Measurements from ENCODE around the gene PRM1. TPM values are rescaled to one million over a fixed set of nuclear protein-coding genes. Genes with fewer than 3 reads are reported as not detected.

The PRM1 gene
- total RNA-seq, 1 donor from 2014 or later: not detected

- Histone ChIP-seq H3K4me3 (ENCODE audit: low read length in 3 of 3) (no peak overlapping the region), H3K27ac (ENCODE audit: low read depth, low read length) (no peak overlapping the region), H3K9me3 (ENCODE audit: control insufficient read depth in 3 of 3, low read length in 3 of 3) (no peaks in the 10 kb centered on the region), H3K9ac (ENCODE audit: low read depth in 1 of 3, low read length in 3 of 3) (no peak overlapping the region), H3K36me3 (ENCODE audit: control insufficient read depth in 3 of 3, insufficient read depth in 3 of 3, low read length in 3 of 3) (no peaks in the 10 kb centered on the region), H3K27me3 (ENCODE audit: control insufficient read depth in 3 of 3, insufficient read depth in 3 of 3, low read length in 3 of 3) (peaks cover 0 to 7% (median 0%) of the 10 kb centered on the region in 3 donors), H3K4me1 (ENCODE audit: control insufficient read depth in 3 of 3, insufficient read depth in 3 of 3, low read length in 3 of 3) (peaks cover 0 to 5% (median 0%) of the 10 kb centered on the region in 3 donors)
Observed at GRCh38 chr16:11314309-11314894, 33.3 kb upstream of the PRM1 start.

GRCh38 chr16:11313493-11314308 lies 32.6 kb upstream of the PRM1 start:
- Histone ChIP-seq H3K27ac (ENCODE audit: low read depth, low read length) (no peak overlapping the region), H3K9ac (ENCODE audit: low read depth in 1 of 3, low read length in 3 of 3) (no peak overlapping the region), H3K9me3 (ENCODE audit: control insufficient read depth in 3 of 3, low read length in 3 of 3) (no peaks in the 10 kb centered on the region), H3K4me1 (ENCODE audit: control insufficient read depth in 3 of 3, insufficient read depth in 3 of 3, low read length in 3 of 3) (peaks cover 0 to 5% (median 0%) of the 10 kb centered on the region in 3 donors), H3K36me3 (ENCODE audit: control insufficient read depth in 3 of 3, insufficient read depth in 3 of 3, low read length in 3 of 3) (no peaks in the 10 kb centered on the region), H3K4me3 (ENCODE audit: low read length in 3 of 3) (no peak overlapping the region), H3K27me3 (ENCODE audit: control insufficient read depth in 3 of 3, insufficient read depth in 3 of 3, low read length in 3 of 3) (peaks cover 0 to 7% (median 1%) of the 10 kb centered on the region in 3 donors)

- no peak overlapping the region for H3K4me3 ChIP-seq (ENCODE audit: low read length in 3 of 3)
- H3K9ac ChIP-seq (ENCODE audit: low read depth in 1 of 3, low read length in 3 of 3): no peak overlapping the region
- no peaks in the 10 kb centered on the region for H3K9me3 ChIP-seq (ENCODE audit: control insufficient read depth in 3 of 3, low read length in 3 of 3)
- peaks cover 0 to 7% (median 6%) of the 10 kb centered on the region in 3 donors for H3K27me3 ChIP-seq (ENCODE audit: control insufficient read depth in 3 of 3, insufficient read depth in 3 of 3, low read length in 3 of 3)
- H3K27ac ChIP-seq (ENCODE audit: low read depth, low read length): no peak overlapping the region
- no peaks in the 10 kb centered on the region for H3K36me3 ChIP-seq (ENCODE audit: control insufficient read depth in 3 of 3, insufficient read depth in 3 of 3, low read length in 3 of 3)
- peaks cover 0 to 5% (median 0%) of the 10 kb centered on the region in 3 donors for H3K4me1 ChIP-seq (ENCODE audit: control insufficient read depth in 3 of 3, insufficient read depth in 3 of 3, low read length in 3 of 3)
Observed at GRCh38 chr16:11312718-11313492, 31.8 kb upstream of the PRM1 start.

DNA sequence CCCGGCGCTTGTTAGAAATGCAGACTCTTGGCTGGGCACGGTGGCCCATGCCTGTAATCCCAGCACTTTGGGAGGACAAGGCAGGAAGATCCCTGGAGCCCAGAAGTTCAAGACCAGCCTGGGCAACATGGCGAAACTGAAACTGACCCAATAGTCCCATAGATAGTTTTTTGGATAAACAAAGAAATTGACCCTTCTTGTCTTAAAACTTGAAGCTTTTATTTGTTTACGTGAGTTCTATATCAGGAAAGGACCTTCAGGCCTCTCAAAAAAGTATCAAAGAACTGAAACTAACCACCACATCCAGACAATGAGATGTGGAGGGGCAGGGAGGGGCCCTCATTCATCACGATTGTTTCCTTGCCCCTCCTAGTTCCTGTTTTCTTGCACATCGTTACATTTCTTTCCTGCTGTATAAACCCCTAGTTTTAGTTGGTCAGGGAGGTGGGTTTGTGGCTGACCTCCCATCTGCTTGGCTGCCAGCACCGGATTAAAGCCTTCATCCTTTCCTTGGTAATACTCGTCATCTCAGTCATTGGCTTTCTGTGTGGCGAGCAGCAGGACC lies 29.9 kb upstream of the PRM1 start:
- Histone ChIP-seq H3K9me3 (ENCODE audit: control insufficient read depth in 3 of 3, low read length in 3 of 3) (no peaks in the 10 kb centered on the region), H3K27ac (ENCODE audit: low read depth, low read length) (no peak overlapping the region), H3K9ac (ENCODE audit: low read depth in 1 of 3, low read length in 3 of 3) (no peak overlapping the region), H3K27me3 (ENCODE audit: control insufficient read depth in 3 of 3, insufficient read depth in 3 of 3, low read length in 3 of 3) (peaks cover 0 to 6% (median under 1%) of the 10 kb centered on the region in 3 donors), H3K4me3 (ENCODE audit: low read length in 3 of 3) (no peak overlapping the region), H3K36me3 (ENCODE audit: control insufficient read depth in 3 of 3, insufficient read depth in 3 of 3, low read length in 3 of 3) (no peaks in the 10 kb centered on the region), H3K4me1 (ENCODE audit: control insufficient read depth in 3 of 3, insufficient read depth in 3 of 3, low read length in 3 of 3) (peaks cover 0 to 5% (median 0%) of the 10 kb centered on the region in 3 donors)

DNA sequence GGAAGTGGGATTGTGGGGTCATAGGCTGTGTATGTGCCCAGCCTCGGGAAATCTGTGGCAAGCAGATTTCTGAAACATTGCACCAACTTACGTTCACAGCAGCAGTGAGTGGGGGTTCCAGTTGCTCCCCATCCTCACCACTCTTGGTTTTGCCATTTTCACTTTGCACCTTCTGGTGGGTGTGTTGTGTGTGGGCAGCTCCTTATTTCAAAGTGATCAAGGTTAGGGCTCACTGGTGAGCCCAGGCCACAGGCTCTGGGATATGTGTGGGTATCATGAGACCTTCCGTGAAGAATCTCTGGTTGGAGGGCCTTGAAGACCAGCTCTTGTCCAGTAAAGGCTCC lies 29.5 kb upstream of the PRM1 start:
- H3K9ac ChIP-seq (ENCODE audit: low read depth in 1 of 3, low read length in 3 of 3): no peak overlapping the region
- peaks cover 0 to 5% (median 0%) of the 10 kb centered on the region in 3 donors for H3K4me1 ChIP-seq (ENCODE audit: control insufficient read depth in 3 of 3, insufficient read depth in 3 of 3, low read length in 3 of 3)
- no peaks in the 10 kb centered on the region for H3K9me3 ChIP-seq (ENCODE audit: control insufficient read depth in 3 of 3, low read length in 3 of 3)
- H3K27ac ChIP-seq (ENCODE audit: low read depth, low read length): no peak overlapping the region
- peaks cover 0 to 6% (median 0%) of the 10 kb centered on the region in 3 donors for H3K27me3 ChIP-seq (ENCODE audit: control insufficient read depth in 3 of 3, insufficient read depth in 3 of 3, low read length in 3 of 3)
- no peaks in the 10 kb centered on the region for H3K36me3 ChIP-seq (ENCODE audit: control insufficient read depth in 3 of 3, insufficient read depth in 3 of 3, low read length in 3 of 3)
- no peak overlapping the region for H3K4me3 ChIP-seq (ENCODE audit: low read length in 3 of 3)

DNA sequence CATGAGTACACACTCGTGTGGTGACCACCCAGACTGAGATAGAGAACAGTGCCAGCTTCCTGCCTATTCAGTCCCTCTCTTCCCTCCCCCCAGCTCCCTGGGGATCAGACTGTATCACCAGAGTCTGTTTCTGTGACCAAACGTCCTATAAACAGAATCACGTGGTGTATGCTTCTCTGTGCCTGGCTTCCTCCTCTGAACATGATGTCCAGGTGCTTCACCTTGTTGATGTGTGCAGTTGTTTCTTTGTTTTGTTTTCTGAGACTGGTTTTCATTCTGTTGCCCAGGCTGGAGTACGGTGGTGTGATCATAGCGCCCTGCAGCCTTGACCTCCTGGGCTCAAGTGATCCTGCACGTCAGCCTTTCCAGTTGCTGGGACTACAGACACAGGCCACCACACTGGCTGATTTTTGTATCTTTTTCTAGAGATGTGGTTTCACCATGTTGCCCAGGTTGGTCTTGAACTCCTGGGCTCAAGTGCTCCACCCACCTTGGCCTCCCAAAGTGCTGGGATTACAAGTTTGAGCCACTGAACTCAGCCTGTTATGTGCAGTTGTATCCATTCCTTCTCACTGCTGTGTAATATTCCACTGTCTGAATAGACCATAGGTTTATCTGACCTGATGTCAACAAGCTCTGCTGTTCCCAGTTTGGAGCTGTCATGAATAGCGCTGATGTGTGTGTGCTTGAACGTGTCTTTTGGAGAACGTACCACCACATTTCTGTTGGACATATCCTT lies 28.9 kb upstream of the PRM1 start:
- no peak overlapping the region for H3K9ac ChIP-seq (ENCODE audit: low read depth in 1 of 3, low read length in 3 of 3)
- H3K9me3 ChIP-seq (ENCODE audit: control insufficient read depth in 3 of 3, low read length in 3 of 3): no peaks in the 10 kb centered on the region
- peaks cover 0 to 6% (median 0%) of the 10 kb centered on the region in 3 donors for H3K27me3 ChIP-seq (ENCODE audit: control insufficient read depth in 3 of 3, insufficient read depth in 3 of 3, low read length in 3 of 3)
- H3K4me1 ChIP-seq (ENCODE audit: control insufficient read depth in 3 of 3, insufficient read depth in 3 of 3, low read length in 3 of 3): peaks cover 0 to 5% (median 0%) of the 10 kb centered on the region in 3 donors
- H3K36me3 ChIP-seq (ENCODE audit: control insufficient read depth in 3 of 3, insufficient read depth in 3 of 3, low read length in 3 of 3): no peaks in the 10 kb centered on the region
- H3K4me3 ChIP-seq (ENCODE audit: low read length in 3 of 3): no peak overlapping the region
- H3K27ac ChIP-seq (ENCODE audit: low read depth, low read length): no peak overlapping the region

GRCh38 chr16:11308493-11309283 lies 27.6 kb upstream of the PRM1 start:
- Histone ChIP-seq H3K27me3 (ENCODE audit: control insufficient read depth in 3 of 3, insufficient read depth in 3 of 3, low read length in 3 of 3) (peaks cover 0 to 6% (median 0%) of the 10 kb centered on the region in 3 donors), H3K4me1 (ENCODE audit: control insufficient read depth in 3 of 3, insufficient read depth in 3 of 3, low read length in 3 of 3) (peaks cover 0 to 5% (median 0%) of the 10 kb centered on the region in 3 donors), H3K27ac (ENCODE audit: low read depth, low read length) (no peak overlapping the region), H3K4me3 (ENCODE audit: low read length in 3 of 3) (no peak overlapping the region), H3K36me3 (ENCODE audit: control insufficient read depth in 3 of 3, insufficient read depth in 3 of 3, low read length in 3 of 3) (no peaks in the 10 kb centered on the region), H3K9ac (ENCODE audit: low read depth in 1 of 3, low read length in 3 of 3) (no peak overlapping the region), H3K9me3 (ENCODE audit: control insufficient read depth in 3 of 3, low read length in 3 of 3) (no peaks in the 10 kb centered on the region)

GRCh38 chr16:11307639-11308492 lies 26.7 kb upstream of the PRM1 start:
- Histone ChIP-seq H3K36me3 (ENCODE audit: control insufficient read depth in 3 of 3, insufficient read depth in 3 of 3, low read length in 3 of 3) (no peaks in the 10 kb centered on the region), H3K9me3 (ENCODE audit: control insufficient read depth in 3 of 3, low read length in 3 of 3) (no peaks in the 10 kb centered on the region), H3K4me1 (ENCODE audit: control insufficient read depth in 3 of 3, insufficient read depth in 3 of 3, low read length in 3 of 3) (peaks cover 0 to 7% (median 0%) of the 10 kb centered on the region in 3 donors), H3K4me3 (ENCODE audit: low read length in 3 of 3) (no peak overlapping the region), H3K27me3 (ENCODE audit: control insufficient read depth in 3 of 3, insufficient read depth in 3 of 3, low read length in 3 of 3) (peaks cover 0 to 6% (median 0%) of the 10 kb centered on the region in 3 donors), H3K27ac (ENCODE audit: low read depth, low read length) (no peak overlapping the region), H3K9ac (ENCODE audit: low read depth in 1 of 3, low read length in 3 of 3) (no peak overlapping the region)

All from skeletal muscle tissue (tissue), 4 donors.